Measurements from ENCODE around the gene SEMA4G.

Gene SEMA4G

GRCh38 chr10:101005869-101006567 is 36.7 kb downstream of the SEMA4G start:
- in situ Hi-C loops (cut with HindIII; ENCODE audit: low sequenced_read_pairs), result no loop called here

GRCh38 chr10:101006593-101007098 is 37.3 kb downstream of the SEMA4G start:
- in situ Hi-C loops (cut with HindIII; ENCODE audit: low sequenced_read_pairs), result no loop called here

- in situ Hi-C loops (cut with HindIII; ENCODE audit: low sequenced_read_pairs), result no loop called here
Measured at GRCh38 chr10:101007099-101007711, 37.9 kb downstream of the SEMA4G start.

- in situ Hi-C loops (cut with HindIII; ENCODE audit: low sequenced_read_pairs), result no loop called here
Measured at GRCh38 chr10:101007915-101008822, 38.9 kb downstream of the SEMA4G start.

- in situ Hi-C loops (cut with HindIII; ENCODE audit: low sequenced_read_pairs), result no loop called here
Measured at GRCh38 chr10:101008823-101009423, 39.6 kb downstream of the SEMA4G start.

GRCh38 chr10:101010329-101010728 is 41.0 kb downstream of the SEMA4G start:
- in situ Hi-C loops (cut with HindIII; ENCODE audit: low sequenced_read_pairs), result no loop called here

- in situ Hi-C loops (cut with HindIII; ENCODE audit: low sequenced_read_pairs), result no loop called here
Measured at GRCh38 chr10:101011517-101012423, 42.5 kb downstream of the SEMA4G start.

- in situ Hi-C loops (cut with HindIII; ENCODE audit: low sequenced_read_pairs), result no loop called here
Measured at GRCh38 chr10:101012525-101013364, 43.4 kb downstream of the SEMA4G start.

- in situ Hi-C loops (cut with HindIII; ENCODE audit: low sequenced_read_pairs), result no loop called here
Measured at GRCh38 chr10:101013365-101013825, 44.1 kb downstream of the SEMA4G start.

- in situ Hi-C loops (cut with HindIII; ENCODE audit: low sequenced_read_pairs), result no loop called here
Measured at GRCh38 chr10:101014230-101014884, 45.1 kb downstream of the SEMA4G start.

GRCh38 chr10:101014966-101015581 is 45.8 kb downstream of the SEMA4G start:
- in situ Hi-C loops (cut with HindIII; ENCODE audit: low sequenced_read_pairs), result no loop called here

- in situ Hi-C loops (cut with HindIII; ENCODE audit: low sequenced_read_pairs), result no loop called here
Measured at GRCh38 chr10:101015582-101015973, 46.3 kb downstream of the SEMA4G start.

GRCh38 chr10:101016814-101017213 is 47.5 kb downstream of the SEMA4G start:
- in situ Hi-C loops (cut with HindIII; ENCODE audit: low sequenced_read_pairs), result no loop called here

- in situ Hi-C loops (cut with HindIII; ENCODE audit: low sequenced_read_pairs), result no loop called here
Measured at GRCh38 chr10:101018118-101018599, 48.9 kb downstream of the SEMA4G start.

- in situ Hi-C loops (cut with HindIII; ENCODE audit: low sequenced_read_pairs), result no loop called here
Measured at GRCh38 chr10:101018600-101019439, 49.5 kb downstream of the SEMA4G start.
